GM21786 (cell line): Measurements from ENCODE around the gene CRB2.
"Not testable (repeated sequence)": the region's sequence is repeated elsewhere in the genome, so short reads cannot be mapped to it uniquely, and the experiment has no call there.

Source experiments
- ATAC-seq: cut with Tn5 transposase; IDR thresholded peaks from one replicate; pipeline ENCODE4 v1.9.1; 2021; ENCODE audit not compliant: unreplicated experiment

Gene CRB2

GRCh38 chr9:123398938-123399337, 42.9 kb downstream of the CRB2 start:
- not testable (repeated sequence) for ATAC-seq

GRCh38 chr9:123399803-123400378, 43.9 kb downstream of the CRB2 start:
- ATAC-seq = no peak

GRCh38 chr9:123400926-123401503, 45.0 kb downstream of the CRB2 start:
- ATAC-seq = no peak

- no peak for ATAC-seq
Observed at GRCh38 chr9:123401879-123402513, 46.0 kb downstream of the CRB2 start.

- ATAC-seq = no peak
Observed at GRCh38 chr9:123402981-123403509, 47.0 kb downstream of the CRB2 start.

GRCh38 chr9:123406016-123406415, 50.0 kb downstream of the CRB2 start:
- no peak for ATAC-seq

- no peak for ATAC-seq
Observed at GRCh38 chr9:123406691-123407216, 50.8 kb downstream of the CRB2 start.

- ATAC-seq = no peak
Observed at GRCh38 chr9:123407217-123407851, 51.3 kb downstream of the CRB2 start.

GRCh38 chr9:123408313-123409262, 52.6 kb downstream of the CRB2 start:
- ATAC-seq = no peak

- ATAC-seq = no peak
Observed at GRCh38 chr9:123410281-123410910, 54.4 kb downstream of the CRB2 start.

GRCh38 chr9:123411191-123411590, 55.2 kb downstream of the CRB2 start:
- ATAC-seq = no peak

- ATAC-seq = no peak
Observed at GRCh38 chr9:123411636-123412035, 55.6 kb downstream of the CRB2 start.

GRCh38 chr9:123412171-123412820, 56.3 kb downstream of the CRB2 start:
- ATAC-seq = no peak

GRCh38 chr9:123414204-123414603, 58.2 kb downstream of the CRB2 start:
- no peak for ATAC-seq

GRCh38 chr9:123414936-123415930, 59.2 kb downstream of the CRB2 start:
- no peak for ATAC-seq

GRCh38 chr9:123416176-123416575, 60.2 kb downstream of the CRB2 start:
- ATAC-seq = no peak

- ATAC-seq = no peak
Observed at GRCh38 chr9:123417289-123418051, 61.5 kb downstream of the CRB2 start.

GRCh38 chr9:123418052-123418430, 62.0 kb downstream of the CRB2 start:
- ATAC-seq = no peak
